NCI-H82 (cell line): ENCODE data around the gene LIN28B.
"Not testable (repeated sequence)": the region's sequence is repeated elsewhere in the genome, so short reads cannot be mapped to it uniquely, and the experiment has no call there.

Experiments
- DNase-seq: peaks from one replicate; lab custom pipeline; 2025; lab: John Stamatoyannopoulos, UW

The LIN28B gene, protein sequence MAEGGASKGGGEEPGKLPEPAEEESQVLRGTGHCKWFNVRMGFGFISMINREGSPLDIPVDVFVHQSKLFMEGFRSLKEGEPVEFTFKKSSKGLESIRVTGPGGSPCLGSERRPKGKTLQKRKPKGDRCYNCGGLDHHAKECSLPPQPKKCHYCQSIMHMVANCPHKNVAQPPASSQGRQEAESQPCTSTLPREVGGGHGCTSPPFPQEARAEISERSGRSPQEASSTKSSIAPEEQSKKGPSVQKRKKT

GRCh38 chr6:104956731-104957294 is at the start of gene LIN28B:
Gene LIN28B, plus strand, starts transcription at chr6:104957107. Its CDS starts 144 bp downstream, at chr6:104957251.
- DNase-seq: no peak

GRCh38 chr6:104908031-104908887 is 48.6 kb upstream of the LIN28B start:
- no peak for DNase-seq

DNA sequence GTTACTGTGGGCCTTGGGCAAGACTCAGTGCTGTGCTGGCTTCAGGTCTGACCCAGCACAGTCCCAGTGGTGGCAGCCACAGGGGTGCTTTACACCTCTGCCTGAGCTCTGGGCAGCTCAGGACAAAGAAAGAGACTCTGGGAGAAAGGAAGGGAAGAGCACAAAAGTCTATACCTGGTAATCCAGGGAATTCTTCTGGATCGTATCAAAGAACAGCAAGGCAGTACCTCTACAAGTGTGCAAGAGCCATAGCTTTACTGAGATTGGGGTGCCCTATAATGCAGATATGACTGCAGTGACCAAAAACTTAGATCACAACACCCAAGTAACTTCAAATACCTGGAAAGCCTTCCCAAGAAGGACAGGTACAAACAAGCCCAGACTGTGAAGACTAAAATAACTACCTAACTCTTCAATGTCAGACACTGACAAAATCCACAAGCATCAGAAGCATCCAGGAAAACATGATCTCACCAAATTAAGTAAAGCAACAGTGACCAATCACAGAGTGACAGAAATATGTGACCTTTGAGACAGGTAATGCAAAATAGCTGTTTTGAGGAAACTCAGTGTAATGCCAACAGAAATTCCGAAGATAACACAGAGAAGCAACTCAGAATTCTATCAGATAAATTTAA is 47.9 kb upstream of the LIN28B start:
- no peak for DNase-seq

DNA sequence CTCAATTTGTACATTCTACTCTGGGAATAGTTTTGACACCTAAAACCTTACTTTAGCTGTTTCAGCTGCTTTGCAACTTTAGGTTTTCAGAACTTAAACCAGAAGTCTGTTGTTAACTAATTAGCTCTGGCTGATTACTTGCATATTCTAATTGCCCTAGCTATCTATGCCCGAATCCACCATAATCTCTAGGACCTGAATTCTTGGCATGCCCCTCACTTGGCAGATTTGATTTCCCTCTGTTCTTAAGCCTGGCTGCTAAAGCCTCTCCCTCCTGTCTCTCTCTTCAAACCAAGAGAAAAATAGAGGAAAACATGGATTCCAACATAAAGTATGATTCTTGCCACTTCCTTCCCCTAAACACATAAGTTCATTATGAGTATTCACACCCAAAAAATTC is 35.0 kb upstream of the LIN28B start:
- no peak for DNase-seq

- DNase-seq: no peak
Observed at GRCh38 chr6:104928141-104928540, 28.8 kb upstream of the LIN28B start.

DNA sequence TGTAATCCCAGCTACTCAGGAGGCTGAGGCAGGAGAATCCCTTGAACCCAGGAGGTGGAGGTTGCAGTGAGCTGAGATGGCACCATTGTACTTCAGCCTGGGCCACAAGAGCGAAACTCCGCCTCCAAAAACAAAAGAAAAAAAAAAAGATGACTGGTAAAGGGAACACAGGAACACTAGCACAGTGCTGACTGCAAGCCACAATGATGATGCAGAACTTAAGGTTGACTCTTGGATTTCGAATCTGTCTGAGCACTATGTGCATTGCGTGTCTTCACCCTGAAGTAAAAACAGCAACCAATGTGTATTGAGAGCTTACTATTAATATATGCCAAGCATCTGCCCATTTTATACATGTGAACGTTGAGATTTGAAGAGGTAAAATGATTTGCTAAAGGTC is 27.6 kb upstream of the LIN28B start:
- DNase-seq: no peak

DNA sequence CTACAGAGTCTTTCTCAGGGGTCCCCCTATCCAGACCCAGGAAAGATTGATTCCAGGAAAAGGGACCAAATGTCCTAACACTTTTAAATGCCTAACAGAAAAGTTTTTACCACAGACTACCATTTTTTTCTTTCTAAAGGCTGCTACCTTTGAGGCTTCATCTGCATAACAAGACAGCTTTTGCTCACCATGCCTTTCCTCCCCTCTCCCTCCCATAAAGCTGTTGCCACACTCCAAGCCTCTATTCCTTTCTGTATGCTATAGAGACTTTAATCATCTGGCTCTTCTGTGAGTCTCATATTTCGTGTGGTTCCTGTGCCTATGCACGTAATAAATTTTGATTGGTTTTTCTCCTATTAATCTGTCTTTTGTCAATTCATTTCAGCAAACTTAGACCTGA is 26.0 kb upstream of the LIN28B start:
- no peak for DNase-seq

- DNase-seq: no peak
Observed at GRCh38 chr6:104936766-104937535, 20.0 kb upstream of the LIN28B start.

DNA sequence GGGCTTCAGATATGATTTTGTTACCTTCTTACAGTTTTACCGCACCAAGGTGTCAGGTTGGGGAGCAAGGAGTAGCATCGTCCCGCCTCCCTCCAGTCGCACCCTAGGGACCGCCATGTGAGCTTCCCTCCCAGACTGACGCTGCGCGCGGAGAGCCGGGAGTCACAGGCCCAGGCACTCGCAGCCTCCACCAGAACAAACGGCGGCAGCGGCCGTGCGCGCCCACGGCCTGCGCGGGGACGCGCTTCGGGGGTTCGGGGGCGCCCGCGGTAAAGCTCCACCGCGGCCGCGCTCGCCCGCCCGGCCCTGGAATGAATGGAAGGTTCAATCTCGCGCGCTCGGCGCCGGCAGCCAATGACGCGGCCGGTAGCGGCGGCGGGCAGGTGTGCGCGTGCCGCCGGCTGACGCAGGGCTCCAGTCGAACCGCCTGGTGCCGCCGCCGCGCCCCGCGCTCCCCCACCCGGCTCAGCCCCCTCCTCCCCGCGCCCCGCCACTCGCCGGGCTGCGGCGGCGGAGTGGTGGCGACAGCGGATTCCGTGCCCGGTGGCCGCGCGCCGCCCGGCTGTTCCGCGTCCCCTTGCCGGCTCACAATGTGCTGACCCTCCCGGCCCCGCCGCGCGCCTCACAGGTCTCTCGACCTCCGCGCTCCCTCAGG is 16.5 kb upstream of the LIN28B start:
- DNase-seq: no peak

DNA sequence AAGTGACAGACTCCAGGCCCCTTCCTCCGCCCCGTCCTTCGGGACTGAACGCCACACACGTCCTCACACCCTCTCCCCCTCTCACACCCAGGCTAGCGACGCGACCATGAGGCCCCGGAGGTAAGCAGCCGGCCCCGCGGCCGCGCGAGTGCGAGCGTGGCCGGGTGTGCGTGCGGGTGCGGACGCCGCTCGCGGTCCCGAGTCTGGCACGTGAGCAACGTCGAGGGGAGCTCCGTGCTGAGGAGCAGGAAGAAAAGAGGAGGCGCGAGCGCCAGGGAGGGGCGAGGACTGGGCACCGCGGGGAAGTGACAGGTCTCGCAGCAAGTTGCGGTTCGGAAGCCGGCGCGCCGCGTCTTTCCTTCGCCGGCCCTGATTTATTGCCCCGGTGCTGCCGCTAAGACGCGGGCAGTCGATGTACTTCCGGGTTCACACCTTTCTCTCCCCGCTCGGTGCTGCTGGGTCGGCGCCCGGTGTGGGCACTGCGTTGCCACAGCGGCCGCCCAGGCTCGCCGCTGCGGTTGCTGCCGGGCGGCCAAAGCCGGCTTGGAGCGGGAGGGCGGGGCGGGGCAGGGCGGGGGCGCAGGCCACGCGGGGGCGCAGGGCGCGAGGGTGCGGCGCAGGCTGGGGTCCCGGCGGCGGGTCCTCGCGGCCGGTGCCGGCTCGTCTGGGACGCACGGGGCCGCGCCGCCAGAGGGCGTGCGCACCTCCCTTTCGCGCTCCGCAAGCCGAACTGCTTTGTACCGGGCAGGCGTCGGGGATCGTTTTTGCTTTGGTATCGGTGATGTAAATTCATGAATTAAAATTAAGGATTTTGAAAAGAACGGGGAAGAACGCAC is 15.8 kb upstream of the LIN28B start:
- peak; percentile 61 for DNase-seq

GRCh38 chr6:104941729-104942091 is 15.2 kb upstream of the LIN28B start:
- DNase-seq: peak; percentile 45

DNA sequence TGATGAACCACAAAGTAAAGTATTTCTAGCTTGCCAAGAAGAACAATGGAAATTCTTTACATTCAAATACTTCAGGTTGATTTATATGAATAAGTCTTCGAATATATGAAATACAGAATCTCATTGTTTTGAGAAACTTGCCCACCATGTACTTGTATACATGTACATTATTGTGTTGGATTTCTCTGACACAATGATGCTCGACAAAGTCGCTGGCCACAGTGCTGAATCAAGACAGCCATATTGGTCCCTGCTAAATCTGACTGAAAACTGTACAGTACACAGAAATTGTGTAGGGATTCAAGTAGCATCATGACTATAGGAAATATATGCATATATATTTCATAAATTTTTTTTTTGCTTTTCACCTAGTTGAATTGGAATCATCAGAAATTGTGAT is 13.1 kb upstream of the LIN28B start:
- no peak for DNase-seq

- no peak for DNase-seq
Observed at GRCh38 chr6:104949206-104949605, 7.7 kb upstream of the LIN28B start.

DNA sequence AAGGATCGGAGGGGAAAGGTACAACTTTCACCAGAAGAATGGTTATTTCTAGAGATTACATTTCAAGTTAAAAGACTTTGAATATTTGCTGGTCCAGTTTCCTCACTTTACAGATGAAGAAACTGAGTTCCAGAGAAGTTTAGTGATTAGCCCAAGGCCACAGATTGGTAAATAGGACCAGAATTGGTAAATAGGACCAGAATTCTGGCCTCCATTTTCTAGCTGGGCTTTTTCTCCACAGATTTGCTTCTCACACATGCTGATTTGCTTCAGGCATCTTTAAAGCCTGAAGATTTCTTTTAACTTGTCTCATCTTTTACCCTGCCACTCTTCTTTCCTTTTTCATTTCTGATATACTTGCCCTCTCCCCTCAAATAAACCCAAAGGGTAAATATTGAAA is 5.2 kb upstream of the LIN28B start:
- no peak for DNase-seq

DNA sequence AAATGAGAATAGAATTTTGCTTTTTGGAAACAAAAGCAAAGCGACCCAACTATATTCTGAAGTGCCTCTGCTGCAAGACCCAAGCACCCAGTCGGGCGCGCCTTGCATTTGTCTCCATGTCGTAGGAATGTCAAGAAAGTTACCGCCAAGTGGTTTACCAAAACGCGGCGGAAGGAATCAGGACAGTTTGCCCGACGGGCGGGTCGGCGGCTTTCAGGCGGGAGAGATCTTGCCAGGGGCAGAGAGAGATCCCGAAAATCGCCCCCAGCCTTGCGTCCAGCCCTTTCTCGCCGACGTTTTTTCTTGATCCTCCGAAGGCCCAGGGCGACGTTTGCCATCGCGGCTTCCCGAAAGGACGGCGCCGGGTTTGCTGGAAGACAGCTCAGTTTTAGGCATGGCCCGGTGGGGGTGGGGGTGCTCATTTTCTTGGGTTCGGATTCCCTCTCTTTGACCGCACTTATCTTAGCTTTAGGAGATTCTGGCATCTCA is 4.0 kb upstream of the LIN28B start:
- DNase-seq: no peak

- not testable (repeated sequence) for DNase-seq
Observed at GRCh38 chr6:104953400-104954189, 3.3 kb upstream of the LIN28B start.

DNA sequence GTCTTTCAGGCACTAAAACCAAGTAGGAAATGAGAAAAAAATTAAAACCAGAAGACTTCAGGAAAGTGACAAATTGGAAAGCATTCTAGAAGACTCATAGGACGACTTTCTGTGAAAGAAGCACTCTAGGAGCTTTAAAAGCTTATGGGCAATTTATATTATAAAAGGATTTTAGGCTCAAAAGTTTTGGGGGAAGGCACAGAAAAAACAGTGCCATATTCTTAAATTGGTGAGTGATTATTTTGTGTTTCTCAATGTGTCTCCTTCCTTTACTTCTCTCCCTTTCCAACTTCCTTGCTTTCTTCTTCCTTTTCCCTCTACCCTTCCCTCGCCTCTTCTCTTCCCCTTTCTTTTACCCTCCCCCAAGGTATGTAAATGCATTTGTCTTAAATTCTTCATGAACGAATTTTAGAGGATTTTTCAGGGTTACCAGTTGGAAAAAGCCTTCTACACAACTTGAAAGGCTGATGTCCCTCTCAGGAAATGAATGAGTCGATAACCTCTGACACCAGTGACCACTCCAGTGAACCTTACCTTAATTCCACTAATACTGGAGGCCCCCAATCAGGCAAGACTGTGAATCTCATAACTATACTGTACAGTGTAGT is 2.6 kb upstream of the LIN28B start:
- DNase-seq: no peak

GRCh38 chr6:104955491-104955890 is 1.4 kb upstream of the LIN28B start:
- DNase-seq: no peak
